ENCODE data around the gene ACSM3. TPM values are rescaled to one million over a fixed set of nuclear protein-coding genes. Genes with fewer than 3 reads are reported as not detected.
"Not testable (repeated sequence)": the region's sequence is repeated elsewhere in the genome, so short reads cannot be mapped to it uniquely, and the experiment has no call there.

Gene ACSM3, protein sequence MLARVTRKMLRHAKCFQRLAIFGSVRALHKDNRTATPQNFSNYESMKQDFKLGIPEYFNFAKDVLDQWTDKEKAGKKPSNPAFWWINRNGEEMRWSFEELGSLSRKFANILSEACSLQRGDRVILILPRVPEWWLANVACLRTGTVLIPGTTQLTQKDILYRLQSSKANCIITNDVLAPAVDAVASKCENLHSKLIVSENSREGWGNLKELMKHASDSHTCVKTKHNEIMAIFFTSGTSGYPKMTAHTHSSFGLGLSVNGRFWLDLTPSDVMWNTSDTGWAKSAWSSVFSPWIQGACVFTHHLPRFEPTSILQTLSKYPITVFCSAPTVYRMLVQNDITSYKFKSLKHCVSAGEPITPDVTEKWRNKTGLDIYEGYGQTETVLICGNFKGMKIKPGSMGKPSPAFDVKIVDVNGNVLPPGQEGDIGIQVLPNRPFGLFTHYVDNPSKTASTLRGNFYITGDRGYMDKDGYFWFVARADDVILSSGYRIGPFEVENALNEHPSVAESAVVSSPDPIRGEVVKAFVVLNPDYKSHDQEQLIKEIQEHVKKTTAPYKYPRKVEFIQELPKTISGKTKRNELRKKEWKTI
- total RNA-seq (2014; rRNA removed; shearing (Covaris generic)) (8.7 and 13.4 TPM in 2 replicates), polyA plus RNA-seq (2016; fragmentation: Nextera tagmentation; extraction: Ambion mirVana) (4.8 and 5.7 TPM in 2 replicates)
- long read RNA-seq, partial matches to known transcripts = 0 of 6 reads
- long read RNA-seq, other reads (novel, unspliced or antisense) = 5 of 6 reads

DNA sequence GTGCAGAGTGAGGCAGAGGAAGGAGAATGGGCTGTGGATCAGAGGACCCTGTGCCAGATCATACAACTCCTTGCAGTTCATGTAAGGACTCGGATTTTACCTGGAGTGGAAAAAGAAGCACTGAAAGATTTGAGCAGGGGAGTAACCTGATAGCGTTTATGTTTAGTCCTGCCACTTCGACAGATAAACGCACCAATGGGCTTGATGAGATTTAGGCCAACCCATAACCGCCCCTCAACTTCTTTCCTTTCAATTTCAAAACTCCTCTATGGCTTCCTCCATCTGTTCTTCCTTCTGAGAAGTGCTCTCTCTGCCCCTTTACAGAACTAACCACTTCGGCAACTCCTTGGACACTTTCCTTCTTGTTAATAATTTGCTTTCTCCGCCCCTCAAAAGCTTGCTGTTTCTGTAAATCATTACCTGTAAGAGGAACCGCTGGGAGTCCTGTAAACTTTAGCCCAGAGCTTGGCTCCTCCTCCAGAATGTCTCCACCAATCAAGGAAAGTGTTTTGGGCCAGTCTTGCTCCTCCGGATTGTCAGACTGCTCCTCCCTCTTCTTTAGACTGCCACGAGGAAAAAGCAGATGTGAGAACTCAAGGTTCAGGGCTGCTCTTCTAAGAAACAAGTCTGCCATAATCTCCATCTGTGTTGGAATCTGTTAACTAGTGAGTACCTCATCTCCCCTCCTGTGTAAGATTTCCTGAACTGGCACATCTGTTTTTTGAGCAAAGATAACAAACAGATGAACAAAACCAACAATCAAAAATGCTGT lies at the start of gene ACSM3:
ACSM3 (plus strand) TSS at position 554 of the 772 bp plus-strand sequence. CDS start 6,021 bp downstream, outside the sequence.
- Mint-ChIP-seq H3K4me1 (peaks cover 5% of the 10 kb centered on the region; the same call in 2 of the 3 replicates), H3K27ac (peak within 1 kb of the TSS; percentile 84), H3K27me3 (ENCODE audit: insufficient read depth, low read depth, poor library complexity) (no peaks in the 10 kb centered on the region), H3K36me3 (ENCODE audit: low read depth) (no peaks in the 10 kb centered on the region), H3K4me3 (peak within 1 kb of the TSS; percentile 83), H3K9me3 (peaks cover 12% of the 10 kb centered on the region; the same call in 2 of the 3 replicates)
- Histone ChIP-seq H3K9me2 (ENCODE audit: insufficient read depth) (no peaks in the 10 kb centered on the region), H3K4me1 (ENCODE audit: insufficient read depth) (no peaks in the 10 kb centered on the region), H3K36me3 (ENCODE audit: insufficient read depth) (no peaks in the 10 kb centered on the region), H4K20me1 (replicated peaks; ENCODE audit: insufficient read depth) (no peaks in the 10 kb centered on the region), H2AFZ (peak within 1 kb of the TSS; percentile 43; the same call in 1 of the 2 replicates), H3K79me2 (replicated peaks; ENCODE audit: insufficient read depth) (no peaks in the 10 kb centered on the region), H3K4me2 (peak within 1 kb of the TSS; percentile 60), H3K27ac (ENCODE audit: low read depth) (no peak within 1 kb of the TSS), H3K4me3 (peak within 1 kb of the TSS; percentile 47), H3K27me3 (ENCODE audit: insufficient read depth) (no peaks in the 10 kb centered on the region), H3F3A (replicated peaks; ENCODE audit: low read depth) (no peaks in the 10 kb centered on the region)
- ATAC-seq (peak; percentile 99), DNase-seq (ENCODE audit: low spot score) (peak; percentile 92)
- TF ChIP-seq, protein P1, sequence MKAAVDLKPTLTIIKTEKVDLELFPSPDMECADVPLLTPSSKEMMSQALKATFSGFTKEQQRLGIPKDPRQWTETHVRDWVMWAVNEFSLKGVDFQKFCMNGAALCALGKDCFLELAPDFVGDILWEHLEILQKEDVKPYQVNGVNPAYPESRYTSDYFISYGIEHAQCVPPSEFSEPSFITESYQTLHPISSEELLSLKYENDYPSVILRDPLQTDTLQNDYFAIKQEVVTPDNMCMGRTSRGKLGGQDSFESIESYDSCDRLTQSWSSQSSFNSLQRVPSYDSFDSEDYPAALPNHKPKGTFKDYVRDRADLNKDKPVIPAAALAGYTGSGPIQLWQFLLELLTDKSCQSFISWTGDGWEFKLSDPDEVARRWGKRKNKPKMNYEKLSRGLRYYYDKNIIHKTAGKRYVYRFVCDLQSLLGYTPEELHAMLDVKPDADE (IDR thresholded peaks at IDR 0.05) = no peak
- TF ChIP-seq POLR2AphosphoS5 (IDR thresholded peaks at IDR 0.05; ENCODE audit: low read depth) = peak; percentile 18; the same call in 1 of the 2 replicates

DNA sequence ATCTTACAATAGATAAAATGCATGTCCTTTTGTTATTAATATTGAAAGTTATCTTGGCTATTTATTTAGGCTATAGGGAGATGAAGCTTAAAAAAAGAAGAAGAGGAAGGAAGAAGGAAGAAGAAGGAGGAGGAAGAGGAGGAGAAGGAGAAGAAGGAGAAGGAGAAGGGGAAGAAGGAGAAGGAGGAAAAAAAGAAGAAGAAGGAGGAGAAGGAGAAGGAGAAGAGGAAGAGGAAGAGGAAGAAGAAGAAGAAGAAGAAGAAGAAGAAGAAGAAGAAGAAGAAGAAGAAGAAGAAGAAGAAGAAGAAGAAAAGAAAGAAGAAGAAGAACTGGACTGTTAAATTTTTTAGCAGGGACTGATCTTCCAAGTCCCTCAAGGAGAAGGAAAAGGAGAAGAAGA lies 46.1 kb upstream of the ACSM3 start:
- H3K4me2 ChIP-seq; H3K4me3 Mint-ChIP-seq; H3K79me2 ChIP-seq (replicated peaks; ENCODE audit: insufficient read depth); H3K27me3 Mint-ChIP-seq (ENCODE audit: insufficient read depth, low read depth, poor library complexity); H3K27me3 ChIP-seq (ENCODE audit: insufficient read depth); H3K4me1 Mint-ChIP-seq; H3F3A ChIP-seq (replicated peaks; ENCODE audit: low read depth); H3K9me2 ChIP-seq (ENCODE audit: insufficient read depth); H3K27ac Mint-ChIP-seq; H3K36me3 ChIP-seq (ENCODE audit: insufficient read depth); DNase-seq (ENCODE audit: low spot score); H4K20me1 ChIP-seq (replicated peaks; ENCODE audit: insufficient read depth); H3K27ac ChIP-seq (ENCODE audit: low read depth); H3K4me1 ChIP-seq (ENCODE audit: insufficient read depth); H3K9me3 Mint-ChIP-seq; ATAC-seq; H3K36me3 Mint-ChIP-seq (ENCODE audit: low read depth); H2AFZ ChIP-seq; H3K4me3 ChIP-seq: not testable (repeated sequence)

DNA sequence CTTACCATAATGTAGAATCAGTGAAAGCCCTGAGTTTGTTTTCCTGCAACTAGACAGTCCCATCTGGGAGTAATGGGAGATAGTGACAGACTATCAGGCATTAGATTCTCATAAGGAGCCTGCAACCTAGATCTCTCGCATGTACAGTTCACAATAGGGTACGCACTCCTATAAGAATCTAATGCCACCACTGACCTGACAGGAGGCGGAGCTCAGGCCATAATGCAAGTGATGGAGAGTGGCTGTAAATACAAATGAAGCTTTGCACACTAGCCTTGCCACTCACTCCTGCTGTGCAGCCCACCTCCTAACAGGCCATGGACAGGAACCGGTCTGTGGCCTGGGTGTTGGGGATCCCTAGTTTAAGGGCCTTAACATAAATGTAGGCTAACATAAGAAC lies 43.6 kb upstream of the ACSM3 start:
- no peak for TF ChIP-seq STAT1 (IDR thresholded peaks at IDR 0.05; ENCODE audit: unreplicated experiment)
- no peak for TF ChIP-seq NANOG (IDR thresholded peaks at IDR 0.05; ENCODE audit: borderline replicate concordance)
- TF ChIP-seq, protein P2, sequence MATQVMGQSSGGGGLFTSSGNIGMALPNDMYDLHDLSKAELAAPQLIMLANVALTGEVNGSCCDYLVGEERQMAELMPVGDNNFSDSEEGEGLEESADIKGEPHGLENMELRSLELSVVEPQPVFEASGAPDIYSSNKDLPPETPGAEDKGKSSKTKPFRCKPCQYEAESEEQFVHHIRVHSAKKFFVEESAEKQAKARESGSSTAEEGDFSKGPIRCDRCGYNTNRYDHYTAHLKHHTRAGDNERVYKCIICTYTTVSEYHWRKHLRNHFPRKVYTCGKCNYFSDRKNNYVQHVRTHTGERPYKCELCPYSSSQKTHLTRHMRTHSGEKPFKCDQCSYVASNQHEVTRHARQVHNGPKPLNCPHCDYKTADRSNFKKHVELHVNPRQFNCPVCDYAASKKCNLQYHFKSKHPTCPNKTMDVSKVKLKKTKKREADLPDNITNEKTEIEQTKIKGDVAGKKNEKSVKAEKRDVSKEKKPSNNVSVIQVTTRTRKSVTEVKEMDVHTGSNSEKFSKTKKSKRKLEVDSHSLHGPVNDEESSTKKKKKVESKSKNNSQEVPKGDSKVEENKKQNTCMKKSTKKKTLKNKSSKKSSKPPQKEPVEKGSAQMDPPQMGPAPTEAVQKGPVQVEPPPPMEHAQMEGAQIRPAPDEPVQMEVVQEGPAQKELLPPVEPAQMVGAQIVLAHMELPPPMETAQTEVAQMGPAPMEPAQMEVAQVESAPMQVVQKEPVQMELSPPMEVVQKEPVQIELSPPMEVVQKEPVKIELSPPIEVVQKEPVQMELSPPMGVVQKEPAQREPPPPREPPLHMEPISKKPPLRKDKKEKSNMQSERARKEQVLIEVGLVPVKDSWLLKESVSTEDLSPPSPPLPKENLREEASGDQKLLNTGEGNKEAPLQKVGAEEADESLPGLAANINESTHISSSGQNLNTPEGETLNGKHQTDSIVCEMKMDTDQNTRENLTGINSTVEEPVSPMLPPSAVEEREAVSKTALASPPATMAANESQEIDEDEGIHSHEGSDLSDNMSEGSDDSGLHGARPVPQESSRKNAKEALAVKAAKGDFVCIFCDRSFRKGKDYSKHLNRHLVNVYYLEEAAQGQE (IDR thresholded peaks at IDR 0.05; ENCODE audit: unreplicated experiment) = no peak
- no peak for TF ChIP-seq EZH2phosphoT487 (IDR thresholded peaks at IDR 0.05; ENCODE audit: unreplicated experiment)
- no peak for TF ChIP-seq ZNF114 (CRISPR knock-in tag; IDR thresholded peaks at IDR 0.05)
- no peak for TF ChIP-seq JUNB (IDR thresholded peaks at IDR 0.05; ENCODE audit: unreplicated experiment)
- Histone ChIP-seq H3K27ac (ENCODE audit: low read depth) (no peak overlapping the region), H3K4me2 (no peak overlapping the region), H4K20me1 (replicated peaks; ENCODE audit: insufficient read depth) (no peaks in the 10 kb centered on the region), H3K27me3 (ENCODE audit: insufficient read depth) (no peaks in the 10 kb centered on the region), H3K4me3 (no peak overlapping the region), H3K4me1 (ENCODE audit: insufficient read depth) (no peaks in the 10 kb centered on the region), H3K36me3 (ENCODE audit: insufficient read depth) (no peaks in the 10 kb centered on the region), H3F3A (replicated peaks; ENCODE audit: low read depth) (no peaks in the 10 kb centered on the region), H3K79me2 (replicated peaks; ENCODE audit: insufficient read depth) (no peaks in the 10 kb centered on the region), H2AFZ (no peak overlapping the region), H3K9me2 (ENCODE audit: insufficient read depth) (no peaks in the 10 kb centered on the region)
- H3K27ac Mint-ChIP-seq = no peak overlapping the region
- H3K4me3 Mint-ChIP-seq = no peak overlapping the region
- H3K9me3 Mint-ChIP-seq = peaks cover 3% of the 10 kb centered on the region; the same call in 1 of the 3 replicates
- no peaks in the 10 kb centered on the region for H3K4me1 Mint-ChIP-seq
- ATAC-seq (no peak), DNase-seq (ENCODE audit: low spot score) (no peak)
- H3K27me3 Mint-ChIP-seq (ENCODE audit: insufficient read depth, low read depth, poor library complexity) = peaks cover 2% of the 10 kb centered on the region
- no peaks in the 10 kb centered on the region for H3K36me3 Mint-ChIP-seq (ENCODE audit: low read depth)
